ENCODE results near the gene OR5D16.
"Not testable (repeated sequence)": the region's sequence is repeated elsewhere in the genome, so short reads cannot be mapped to it uniquely, and the experiment has no call there.

OR5D16 gene

DNA sequence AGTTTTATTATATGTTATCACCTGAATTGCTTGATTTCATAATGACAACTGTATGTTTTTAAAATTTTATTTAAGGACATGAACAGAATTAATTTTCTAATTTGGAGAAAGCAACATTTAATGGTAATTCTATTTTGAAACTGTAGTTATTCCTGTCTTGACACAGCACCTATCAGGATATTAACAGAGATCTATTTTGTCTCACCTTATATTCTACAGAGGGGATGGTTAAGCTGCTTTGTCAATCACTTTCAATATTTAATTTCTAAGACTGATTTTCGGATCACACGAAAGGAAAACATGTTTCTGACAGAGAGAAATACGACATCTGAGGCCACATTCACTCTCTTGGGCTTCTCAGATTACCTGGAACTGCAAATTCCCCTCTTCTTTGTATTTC, at the start of gene OR5D16:
OR5D16 (plus strand) TSS at position 301 of the 400 bp plus-strand sequence; CDS start at position 301, 0 bp downstream.
- no peak for DNase-seq

DNA sequence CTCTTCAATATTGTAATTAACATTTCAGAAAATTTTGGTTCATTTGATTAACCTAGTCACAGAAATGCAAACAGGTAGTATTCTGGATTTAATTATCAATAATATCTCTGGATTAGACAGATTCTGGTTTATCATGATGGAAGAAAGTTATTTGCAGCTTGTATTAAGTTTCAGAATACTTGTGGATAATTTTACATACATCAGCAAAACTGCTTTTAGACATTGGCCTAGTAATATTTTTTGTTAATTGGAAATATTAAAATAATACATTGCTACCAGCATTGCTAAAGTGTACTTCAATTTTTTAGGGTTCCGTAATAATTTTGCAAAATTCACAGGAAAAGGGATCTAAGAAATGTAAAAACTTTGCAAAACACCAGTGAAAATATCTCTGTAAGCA, 46.9 kb upstream of the OR5D16 start:
- DNase-seq: no peak

DNA sequence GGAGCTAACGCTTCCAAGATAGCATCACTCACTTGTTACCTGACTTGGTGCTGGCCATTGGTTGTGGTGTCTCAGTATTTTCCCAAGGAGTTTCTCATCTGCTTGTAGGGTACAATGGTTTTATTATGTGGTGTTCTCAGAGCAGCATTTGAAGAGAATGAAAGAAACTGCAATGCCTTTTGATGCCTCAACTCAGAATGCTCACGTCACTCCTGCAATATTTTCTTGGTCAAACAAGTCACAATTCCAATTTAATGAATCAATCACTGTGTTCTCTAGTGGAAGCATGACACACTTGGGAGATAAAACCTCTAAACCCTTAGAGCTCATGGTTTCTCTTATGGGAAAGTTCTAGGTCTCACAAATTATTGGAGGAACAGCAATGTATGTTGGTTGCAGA, 45.2 kb upstream of the OR5D16 start:
- DNase-seq: no peak

DNA sequence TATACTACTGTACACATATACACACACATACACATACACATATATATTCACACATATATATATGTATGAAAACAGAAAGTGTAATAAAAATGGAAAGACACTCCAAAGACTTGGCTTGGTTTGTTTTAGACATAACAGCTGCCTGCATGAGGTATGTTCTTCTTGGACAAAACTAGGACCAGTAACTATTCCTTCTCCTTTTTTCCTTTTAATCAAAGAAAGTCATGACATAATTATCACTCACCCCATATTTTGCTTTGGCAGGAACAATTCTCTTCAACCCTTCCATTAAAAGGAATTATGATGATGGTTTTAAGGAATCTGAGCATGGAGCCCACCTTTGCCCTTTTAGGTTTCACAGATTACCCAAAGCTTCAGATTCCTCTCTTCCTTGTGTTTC, 43.3 kb upstream of the OR5D16 start, which contains the start of gene OR5D14:
OR5D14 (plus strand) TSS at position 301 of the 400 bp plus-strand sequence; CDS start at position 301, 0 bp downstream.
- no peak for DNase-seq

DNA sequence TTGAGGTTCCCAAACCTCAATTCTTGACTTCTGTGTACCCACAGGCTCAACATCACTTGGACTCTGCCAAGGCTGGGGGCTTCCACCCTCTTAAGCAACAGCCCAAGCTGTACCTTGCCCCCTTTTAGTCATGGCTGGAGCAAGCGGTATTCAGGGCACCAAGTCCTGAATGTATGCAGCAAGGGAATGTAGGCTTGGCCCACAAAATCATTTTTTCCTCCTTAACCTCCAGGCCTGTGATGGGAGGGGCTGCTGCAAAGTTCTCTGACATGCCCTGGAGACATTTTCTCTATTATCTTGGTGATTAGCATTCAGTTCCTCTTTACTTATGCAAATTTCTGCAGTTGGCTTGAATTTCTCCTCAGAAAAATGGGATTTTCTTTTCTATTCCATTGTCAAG, 32.3 kb upstream of the OR5D16 start:
- no peak for DNase-seq

- no peak for DNase-seq
Observed at GRCh38 chr11:55811067-55811466, 27.5 kb upstream of the OR5D16 start, which contains the start of gene OR5L1. OR5L1 (plus strand) TSS chr11:55811367; CDS start chr11:55811467, 100 bp downstream.

DNA sequence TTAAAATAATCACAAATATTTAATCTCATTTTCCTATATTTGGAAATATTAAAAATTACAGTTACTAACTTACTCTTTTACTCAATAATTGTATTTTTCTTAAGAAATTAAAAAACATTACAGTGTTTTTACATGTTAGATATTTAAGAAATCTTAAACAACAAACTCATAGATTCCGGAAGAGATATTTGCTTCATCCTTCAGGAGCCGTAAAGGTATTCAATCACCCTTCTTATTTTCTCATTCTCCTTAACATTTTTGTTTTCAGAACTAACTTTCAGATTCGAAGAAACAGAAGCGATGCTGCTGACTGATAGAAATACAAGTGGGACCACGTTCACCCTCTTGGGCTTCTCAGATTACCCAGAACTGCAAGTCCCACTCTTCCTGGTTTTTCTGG, 19.2 kb upstream of the OR5D16 start, which contains the start of gene OR5D18:
OR5D18 (plus strand) TSS at position 301 of the 400 bp plus-strand sequence; CDS start at position 301, 0 bp downstream.
- DNase-seq: no peak

- DNase-seq: no peak
Observed at GRCh38 chr11:55826919-55827318, 11.6 kb upstream of the OR5D16 start, which contains the start of gene OR5L2. OR5L2 (plus strand) TSS chr11:55827219; CDS start chr11:55827219, 0 bp downstream.

DNA sequence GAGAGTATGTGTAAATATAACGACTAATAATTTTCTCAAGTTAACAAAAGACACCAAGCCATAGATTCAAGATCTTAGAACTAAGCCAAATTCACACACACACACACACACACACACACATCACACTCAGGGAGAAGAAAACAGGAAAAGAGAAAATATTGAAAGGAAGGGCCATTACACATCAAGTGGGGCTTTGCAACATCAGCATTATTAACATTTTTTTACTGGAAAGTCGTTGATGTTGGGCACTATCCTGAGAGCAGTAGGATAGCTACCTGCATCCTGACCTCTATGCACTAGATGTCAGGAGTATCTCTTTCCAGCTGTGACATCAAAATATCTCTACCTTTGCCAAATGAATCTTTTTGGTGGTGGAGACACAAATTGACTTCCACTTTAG, 8.9 kb downstream of the OR5D16 start:
- no peak for DNase-seq

DNA sequence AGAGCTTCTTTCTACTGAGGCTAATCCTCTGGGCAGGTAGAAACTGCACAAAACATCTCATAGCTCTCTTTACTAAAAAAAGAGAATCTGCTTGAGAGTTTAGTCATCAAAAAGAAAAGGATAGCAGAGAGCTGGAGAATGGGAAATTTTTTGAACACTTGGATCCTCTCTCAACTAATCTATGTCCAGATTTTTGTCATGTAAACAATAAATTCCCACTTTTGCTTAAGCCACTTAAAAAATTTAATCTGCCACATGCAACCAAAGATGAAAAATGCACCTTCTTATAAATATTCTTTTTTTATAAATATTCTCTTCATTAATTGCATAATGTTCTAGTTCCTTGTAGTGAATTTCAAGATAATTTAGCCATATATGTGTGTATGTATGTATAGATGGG, 10.5 kb downstream of the OR5D16 start:
- no peak for DNase-seq

GRCh38 chr11:55852141-55852540, 13.6 kb downstream of the OR5D16 start:
- no peak for DNase-seq

GRCh38 chr11:55854704-55855103, 16.2 kb downstream of the OR5D16 start:
- no peak for DNase-seq

- DNase-seq: not testable (repeated sequence)
Observed at GRCh38 chr11:55867354-55867753, 28.8 kb downstream of the OR5D16 start.

GRCh38 chr11:55872731-55873130, 34.2 kb downstream of the OR5D16 start:
- DNase-seq: not testable (repeated sequence)

- not testable (repeated sequence) for DNase-seq
Observed at GRCh38 chr11:55873146-55873545, 34.6 kb downstream of the OR5D16 start.

DNA sequence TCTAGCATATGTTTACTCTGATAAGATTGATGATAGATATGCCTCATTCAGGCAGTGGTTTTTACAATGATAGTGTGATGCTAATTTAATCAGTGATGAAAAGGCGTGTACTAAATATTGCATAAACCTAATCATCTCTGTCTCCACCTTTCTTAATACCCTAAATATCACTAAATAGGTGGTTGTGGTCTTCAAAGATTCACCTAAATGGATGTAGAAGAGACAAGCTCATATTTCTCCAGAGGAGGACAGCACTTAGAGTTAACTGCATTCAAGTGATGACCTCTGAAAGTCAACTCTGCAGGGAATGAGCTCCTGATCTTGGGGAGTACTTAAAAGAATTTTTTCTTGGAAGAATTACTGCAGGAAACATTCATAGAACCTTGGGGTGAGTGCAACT, 44.4 kb downstream of the OR5D16 start, which contains the start of gene TRIM51:
TRIM51 (plus strand) TSS at position 301 of the 400 bp plus-strand sequence. CDS start 2,132 bp downstream, outside the sequence.
- not testable (repeated sequence) for DNase-seq

DNA sequence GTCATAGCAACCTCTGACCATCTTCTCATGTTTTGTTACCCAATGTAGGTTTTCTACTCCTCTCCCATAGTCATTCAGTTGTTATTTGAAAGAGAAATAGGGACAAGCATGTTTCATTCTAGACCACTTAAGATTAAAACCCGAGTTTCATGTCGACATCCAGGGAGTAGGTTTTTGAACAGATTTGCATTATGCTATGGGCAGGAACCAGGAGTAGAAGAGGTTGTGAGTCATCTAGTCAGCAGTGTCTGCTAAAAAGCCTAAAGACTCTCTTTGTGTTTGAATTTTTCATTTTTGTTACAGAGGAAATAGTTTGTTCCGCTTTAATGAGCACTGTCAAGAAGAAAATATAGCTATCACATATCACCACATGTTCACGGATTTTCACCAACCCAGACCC, 46.4 kb downstream of the OR5D16 start:
- not testable (repeated sequence) for DNase-seq

GRCh38 chr11:55885481-55885880, 46.9 kb downstream of the OR5D16 start:
- not testable (repeated sequence) for DNase-seq
